ENCODE data around the gene SLC9A7.

DNA sequence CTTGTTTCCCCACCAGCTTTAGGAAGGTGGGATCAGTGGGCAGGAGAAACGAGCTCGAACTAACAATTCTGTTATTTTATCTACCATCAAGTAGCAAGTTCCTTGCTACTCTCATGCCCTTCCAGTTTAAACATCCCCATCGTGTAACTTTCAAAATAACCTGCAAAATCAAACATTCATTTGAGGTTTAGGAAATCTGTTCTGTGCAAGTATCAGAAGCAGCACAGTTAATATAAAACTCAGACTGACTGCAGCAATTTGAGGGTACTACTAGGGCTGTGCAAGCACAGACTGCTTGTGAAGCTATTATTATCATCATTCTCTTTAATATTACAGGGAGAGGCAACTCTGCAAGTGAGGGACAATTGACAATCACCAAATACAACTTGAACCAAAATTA lies 137.3 kb downstream of the SLC9A7 start:
- TF ChIP-seq POLR2A (IDR thresholded peaks at IDR 0.05; ENCODE audit: low read length), result no peak
- TF ChIP-seq GATA1 (IDR thresholded peaks at IDR 0.05; ENCODE audit: low read depth, low read length), result no peak

Data from erythroblast (primary cell).